Suprapubic skin (tissue), 3 donors: ENCODE data around the gene HCK.

ENCODE experiments used
- POLR2A ChIP-seq, 2 donors: fragments of 450-650 bp; IDR thresholded peaks; one replicate each; pipeline ENCODE4 v1.6.1; 2017; ENCODE audit warnings: antibody characterized with exemption in 2 of 2, mild to moderate bottlenecking in 2 of 2, moderate library complexity in 2 of 2
- TF ChIP-seq, protein P1 (sequence below), 2 donors: fragments of 200-600 bp in 1 of 2; fragments of 450-650 bp in 1 of 2; sonication (generic) in 1 of 2; IDR thresholded peaks; one replicate each; pipeline ENCODE4 v1.5.1; 2016 to 2019; ENCODE audit warnings: antibody characterized with exemption in 2 of 2, mild to moderate bottlenecking in 1 of 2, moderate library complexity in 1 of 2

DNA sequence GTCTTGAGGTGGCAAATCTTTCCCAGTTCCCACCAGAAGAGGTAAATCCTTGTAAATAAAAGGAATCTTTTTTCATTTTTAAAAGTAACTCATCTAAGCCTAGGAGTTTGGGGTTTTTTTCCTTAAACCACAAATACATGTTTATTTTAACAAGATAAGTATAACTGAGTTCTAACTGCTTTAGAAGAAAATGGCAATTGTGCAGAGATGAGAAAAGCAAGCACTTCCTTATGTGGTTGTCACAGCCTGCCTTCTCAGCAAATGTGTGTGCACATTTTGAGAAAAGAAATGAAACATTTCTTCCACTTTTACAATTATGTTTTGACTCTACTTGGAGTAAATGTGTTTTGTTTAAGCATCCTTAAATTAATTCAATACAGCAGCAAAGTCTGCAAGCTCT, 17.7 kb downstream of the HCK start:
- TF ChIP-seq, protein P1, sequence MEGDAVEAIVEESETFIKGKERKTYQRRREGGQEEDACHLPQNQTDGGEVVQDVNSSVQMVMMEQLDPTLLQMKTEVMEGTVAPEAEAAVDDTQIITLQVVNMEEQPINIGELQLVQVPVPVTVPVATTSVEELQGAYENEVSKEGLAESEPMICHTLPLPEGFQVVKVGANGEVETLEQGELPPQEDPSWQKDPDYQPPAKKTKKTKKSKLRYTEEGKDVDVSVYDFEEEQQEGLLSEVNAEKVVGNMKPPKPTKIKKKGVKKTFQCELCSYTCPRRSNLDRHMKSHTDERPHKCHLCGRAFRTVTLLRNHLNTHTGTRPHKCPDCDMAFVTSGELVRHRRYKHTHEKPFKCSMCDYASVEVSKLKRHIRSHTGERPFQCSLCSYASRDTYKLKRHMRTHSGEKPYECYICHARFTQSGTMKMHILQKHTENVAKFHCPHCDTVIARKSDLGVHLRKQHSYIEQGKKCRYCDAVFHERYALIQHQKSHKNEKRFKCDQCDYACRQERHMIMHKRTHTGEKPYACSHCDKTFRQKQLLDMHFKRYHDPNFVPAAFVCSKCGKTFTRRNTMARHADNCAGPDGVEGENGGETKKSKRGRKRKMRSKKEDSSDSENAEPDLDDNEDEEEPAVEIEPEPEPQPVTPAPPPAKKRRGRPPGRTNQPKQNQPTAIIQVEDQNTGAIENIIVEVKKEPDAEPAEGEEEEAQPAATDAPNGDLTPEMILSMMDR (IDR thresholded peaks at IDR 0.05), result no peak
- TF ChIP-seq POLR2A (IDR thresholded peaks at IDR 0.05), result no peak
